IMR-90 (cell line): ENCODE results near the gene PSMD1. TPM values are rescaled to one million over a fixed set of nuclear protein-coding genes. Genes with fewer than 3 reads are reported as not detected.
A peak's percentile ranks its signal among the peaks of the same experiment; 100 is the strongest.

Experiments
- ATAC-seq: fragments of 200-7000 bp; cut with Tn5 transposase; 2 replicates; pipeline ENCODE4 v1.9.1; 2020; ENCODE audit warnings: low read depth, mild to moderate bottlenecking, moderate library complexity
- BruUV-seq: library from RNA; stranded (reverse); fragments of 400-500 nt; replicated peaks from 2 replicates; lab custom pipeline; 2021; lab: Mats Ljungman, UMichigan
- CTCF ChIA-PET: fragments of 300-600 bp; formaldehyde crosslinking; extraction: SDS; loops from one replicate; lab custom pipeline; 2021; ENCODE audit warnings: antibody characterized with exemption; lab: Yijun Ruan, JAX
- POLR2A ChIA-PET: fragments of 300-600 bp; sonication (Branson Sonifier 250); formaldehyde crosslinking; loops from one replicate; lab custom pipeline; 2022; ENCODE audit warnings: antibody characterized with exemption; ENCODE audit not compliant: unreplicated experiment; lab: Charles Lee
- DNase-seq: peaks from one replicate; pipeline ENCODE4 v3.0.0; 2013
- H2AFZ ChIP-seq: replicated peaks from 2 replicates; pipeline ENCODE3; 2013; ENCODE audit warnings: low read length, mild to moderate bottlenecking; ENCODE audit not compliant: poor library complexity
- H2AK5ac ChIP-seq: 2 replicates; pipeline ENCODE4 v1.6.1; 2013; ENCODE audit warnings: low read depth, low read length, inconsistent platforms
- H2AK9ac ChIP-seq: replicated peaks from 2 replicates; pipeline ENCODE3; 2013; ENCODE audit warnings: mild to moderate bottlenecking, low read depth, low read length, moderate library complexity; ENCODE audit not compliant: poor library complexity
- H2BK120ac ChIP-seq: 2 replicates; pipeline ENCODE4 v1.6.1; 2013; ENCODE audit warnings: low read depth, low read length, inconsistent platforms
- H2BK15ac ChIP-seq: 3 replicates; pipeline ENCODE4 v1.6.1; 2013; ENCODE audit warnings: low read depth, low read length, inconsistent platforms
- H2BK20ac ChIP-seq: 2 replicates; pipeline ENCODE4 v1.6.1; 2013; ENCODE audit warnings: low read depth, mild to moderate bottlenecking, inconsistent platforms, low read length, moderate library complexity
- H2BK5ac ChIP-seq: 2 replicates; pipeline ENCODE4 v1.6.1; 2013; ENCODE audit warnings: mild to moderate bottlenecking, low read depth, low read length, inconsistent platforms; ENCODE audit not compliant: poor library complexity, severe bottlenecking
- H3K14ac ChIP-seq: replicated peaks from 2 replicates; pipeline ENCODE4 v1.6.1; 2013; ENCODE audit warnings: low read depth, low read length, inconsistent platforms
- H3K18ac ChIP-seq: 2 replicates; pipeline ENCODE4 v1.6.1; 2013; ENCODE audit warnings: low read depth, low read length, control low read depth
- H3K23ac ChIP-seq: 2 replicates; pipeline ENCODE4 v1.6.1; 2013; ENCODE audit warnings: low read depth, low read length, inconsistent platforms
- H3K27ac ChIP-seq: 2 replicates; pipeline ENCODE4 v1.5.1; 2013; ENCODE audit warnings: mild to moderate bottlenecking, control low read depth, low read length; ENCODE audit not compliant: insufficient read depth
- H3K27me3 ChIP-seq: 2 replicates; pipeline ENCODE4 v1.6.1; 2013; ENCODE audit warnings: low read length; ENCODE audit not compliant: control insufficient read depth, insufficient read depth
- H3K36me3 ChIP-seq: 2 replicates; pipeline ENCODE4 v1.6.1; 2013; ENCODE audit warnings: low read length, mixed read lengths; ENCODE audit not compliant: control insufficient read depth, insufficient read depth
- H3K4ac ChIP-seq: 2 replicates; pipeline ENCODE4 v1.6.1; 2013; ENCODE audit warnings: low read depth, low read length, inconsistent platforms
- H3K4me1 ChIP-seq: 2 replicates; pipeline ENCODE4 v1.6.1; 2013; ENCODE audit warnings: low read length, mixed read lengths; ENCODE audit not compliant: control insufficient read depth, insufficient read depth
- H3K4me2 ChIP-seq: 2 replicates; pipeline ENCODE4 v1.6.1; 2013; ENCODE audit warnings: low read depth, mild to moderate bottlenecking, control low read depth, low read length, moderate library complexity
- H3K4me3 ChIP-seq: 2 replicates; pipeline ENCODE4 v1.5.1; 2013; ENCODE audit warnings: low read depth, mild to moderate bottlenecking, control low read depth, low read length, moderate library complexity; ENCODE audit not compliant: insufficient read depth
- H3K56ac ChIP-seq: 2 replicates; pipeline ENCODE4 v1.6.1; 2013; ENCODE audit warnings: low read length, inconsistent platforms; ENCODE audit not compliant: insufficient read depth; ENCODE audit errors: extremely low read depth
- H3K79me1 ChIP-seq, 2 experiments: 2 replicates each; pipeline ENCODE4 v1.6.1; 2013; ENCODE audit warnings: low read length in 2 of 2, inconsistent platforms in 1 of 2, low read depth in 1 of 2
- H3K9ac ChIP-seq: 2 replicates; pipeline ENCODE4 v1.6.1; 2013; ENCODE audit warnings: low read depth, low read length, control low read depth
- H3K9me1 ChIP-seq: 2 replicates; pipeline ENCODE4 v1.6.1; 2013; ENCODE audit warnings: low read length, inconsistent platforms; ENCODE audit not compliant: insufficient read depth
- H3K9me3 ChIP-seq: 2 replicates; pipeline ENCODE4 v1.6.1; 2013; ENCODE audit warnings: low read length; ENCODE audit not compliant: control insufficient read depth, insufficient read depth
- H4K20me1 ChIP-seq: 2 replicates; pipeline ENCODE4 v1.6.1; 2013; ENCODE audit warnings: low read length, inconsistent platforms; ENCODE audit not compliant: insufficient read depth
- H4K5ac ChIP-seq: 2 replicates; pipeline ENCODE4 v1.6.1; 2013; ENCODE audit warnings: mild to moderate bottlenecking, low read depth, low read length, control low read depth
- H4K8ac ChIP-seq, 2 experiments: 2 replicates each; pipeline ENCODE4 v1.6.1; 2013; ENCODE audit warnings: low read depth in 2 of 2, low read length in 2 of 2, control low read depth in 1 of 2, inconsistent platforms in 1 of 2
- H4K91ac ChIP-seq: 2 replicates; pipeline ENCODE4 v1.6.1; 2013; ENCODE audit warnings: low read depth, low read length, inconsistent platforms; ENCODE audit not compliant: insufficient read depth
- MAZ ChIP-seq: IDR thresholded peaks from 2 replicates; pipeline ENCODE4 v1.6.1; 2012; ENCODE audit warnings: low read depth, mild to moderate bottlenecking, low read length, improper control_type of control experiment, moderate library complexity, borderline replicate concordance
- NFE2L2 ChIP-seq: fragments of 150-350 bp; IDR thresholded peaks from 2 replicates; pipeline ENCODE4 v1.6.1; 2016; ENCODE audit warnings: low read depth, mild to moderate bottlenecking, low read length
- POLR2A ChIP-seq: IDR thresholded peaks from 2 replicates; pipeline ENCODE4 v1.6.1; 2012; ENCODE audit warnings: mild to moderate bottlenecking, low read depth, low read length
- RCOR1 ChIP-seq: IDR thresholded peaks from 2 replicates; pipeline ENCODE4 v1.6.1; 2012; ENCODE audit warnings: mild to moderate bottlenecking, low read length, improper control_type of control experiment; ENCODE audit not compliant: insufficient replicate concordance
- SMC3 ChIP-seq: fragments of 150-350 bp; IDR thresholded peaks from 2 replicates; pipeline ENCODE4 v1.6.1; 2016; ENCODE audit warnings: low read depth, mild to moderate bottlenecking, antibody characterized with exemption, low read length, moderate library complexity
- WGBS, 2 experiments: methylation state at CpG; one replicate each; pipeline versions ENCODE4 v1.1.5 to v1.1.7; 2013; ENCODE audit warnings: missing lambda C conversion rate in 2 of 2; ENCODE audit not compliant: insufficient read length in 1 of 2; ENCODE audit errors: extremely low coverage in 2 of 2; 5-methylcytosine and 5-hydroxymethylcytosine counted together
- dilution Hi-C: fragments of 300-500 bp; cut with HindIII; formaldehyde crosslinking; loops from one replicate; pipeline ENCODE4 v1.14.3; 2018; ENCODE audit warnings: low sequenced_read_pairs; ENCODE audit not compliant: unreplicated experiment
- in situ Hi-C: fragments of 300-500 bp; cut with MboI; formaldehyde crosslinking; loops from 3 replicates; pipeline ENCODE4 v1.14.3; 2019; ENCODE audit warnings: low sequenced_read_pairs, inconsistent platforms, mixed read lengths
- intact Hi-C: fragments of 100-400 bp; cut with micrococcal nuclease; formaldehyde crosslinking; loops from 2 replicates; pipeline ENCODE4 v1.10.0; 2022
- polyA plus RNA-seq, 3 experiments: library from polyadenylated mRNA; depleted of rRNA; stranded (reverse); fragments of >200 nt; gene quantifications; 2 replicates each; pipeline ENCODE4 v1.2.3, GENCODE V29; 2012; ENCODE audit warnings: low replicate concordance in 1 of 3
- total RNA-seq: library from RNA; depleted of rRNA; stranded (reverse); fragments of >200 nt; gene quantifications from 2 replicates; pipeline ENCODE4 v1.2.3, GENCODE V29; 2012

Gene PSMD1
- total and polyA plus RNA-seq, 2 of the 4 experiments (the other 2 are of a cell fraction), result 89.8 to 181 TPM

- no peak overlapping the region for H3K9ac ChIP-seq
- no CpG with 5 or more reads among the region's 2 CpGs for WGBS, 2 experiments
- no TSS peak for BruUV-seq
- H3K14ac ChIP-seq, result no peak overlapping the region
- no peak overlapping the region for H2AK5ac ChIP-seq
- H4K20me1 ChIP-seq, result no peaks in the 10 kb centered on the region
- no peak overlapping the region for H3K23ac ChIP-seq
- H3K4me3 ChIP-seq, result no peak overlapping the region
- in situ Hi-C loops (no loop called here), intact Hi-C loops (no loop called here), dilution Hi-C loops (no loop called here)
- peaks cover 14% of the 10 kb centered on the region for H3K4me1 ChIP-seq
- no peak overlapping the region for H2AK9ac ChIP-seq
- no peaks in the 10 kb centered on the region for H3K27me3 ChIP-seq
- no peak overlapping the region for H3K4me2 ChIP-seq
- peaks cover 5% of the 10 kb centered on the region for H3K36me3 ChIP-seq
- H3K56ac ChIP-seq, result no peak overlapping the region
- no peak overlapping the region for H4K91ac ChIP-seq
- no peaks in the 10 kb centered on the region for H3K9me3 ChIP-seq
- ChIA-PET CTCF (no interaction called here), POLR2A (no interaction called here)
- H2BK5ac ChIP-seq, result no peak overlapping the region
- no peak overlapping the region for H3K27ac ChIP-seq
- DNase-seq (no peak), ATAC-seq (no peak)
- H4K8ac ChIP-seq, result no peak overlapping the region
- no peak overlapping the region for H2BK20ac ChIP-seq
- H4K5ac ChIP-seq, result no peak overlapping the region
- no peak overlapping the region for H2AFZ ChIP-seq
- no peak overlapping the region for H3K18ac ChIP-seq
- peak overlapping the region; percentile 28; the same call in 1 of the 2 replicates for H3K4ac ChIP-seq
- 0 out of 2 replicates have a peak overlapping the region, but pooled peaks have one; percentile 30 for H2BK120ac ChIP-seq
- no peak overlapping the region for H2BK15ac ChIP-seq
- peaks cover 7% of the 10 kb centered on the region; the same call in 1 of the 2 replicates for H3K9me1 ChIP-seq
- TF ChIP-seq MAZ (no peak), POLR2A (no peak), NFE2L2 (no peak), SMC3 (no peak), RCOR1 (no peak)
- H3K79me1 ChIP-seq, result peaks cover 21 to 40% of the 10 kb centered on the region in 2 experiments
These were observed 59.0 kb downstream of the PSMD1 start for GRCh38 chr2:231115651-231116050.
